ENCODE measurements around the gene PMS2. TPM values are rescaled to one million over a fixed set of nuclear protein-coding genes. Genes with fewer than 3 reads are reported as not detected.

The PMS2 gene
- total and polyA plus RNA-seq, 9 donors = 8.1 to 13.2 (median 10.4) TPM

- Histone ChIP-seq H3K27ac (ENCODE audit: low read length) (no peak overlapping the region), H3K4me3 (ENCODE audit: low read length) (no peak overlapping the region), H3K4me1 (ENCODE audit: control insufficient read depth, insufficient read depth, low read length) (no peaks in the 10 kb centered on the region), H3K36me3 (ENCODE audit: control insufficient read depth, insufficient read depth, low read length) (peaks cover 70% of the 10 kb centered on the region), H3K27me3 (ENCODE audit: control insufficient read depth, insufficient read depth, low read length) (no peaks in the 10 kb centered on the region), H3K9me3 (replicated peaks; ENCODE audit: control insufficient read depth, low read depth, low read length) (no peaks in the 10 kb centered on the region)
- WGBS (ENCODE audit: insufficient coverage) = no CpG with 5 or more reads among the region's 5 CpGs
- DNase-seq = no peak
Measured at GRCh38 chr7:6032167-6032566, 23.3 kb upstream of the PMS2 start.

GRCh38 chr7:6031567-6031966, 22.7 kb upstream of the PMS2 start:
- no peaks in the 10 kb centered on the region for H3K9me3 ChIP-seq (replicated peaks; ENCODE audit: control insufficient read depth, low read depth, low read length)
- H3K27ac ChIP-seq (ENCODE audit: low read length) = no peak overlapping the region
- H3K4me3 ChIP-seq (ENCODE audit: low read length) = no peak overlapping the region
- no peaks in the 10 kb centered on the region for H3K4me1 ChIP-seq (ENCODE audit: control insufficient read depth, insufficient read depth, low read length)
- peaks cover 74% of the 10 kb centered on the region for H3K36me3 ChIP-seq (ENCODE audit: control insufficient read depth, insufficient read depth, low read length)
- H3K27me3 ChIP-seq (ENCODE audit: control insufficient read depth, insufficient read depth, low read length) = no peaks in the 10 kb centered on the region
- DNase-seq = no peak
- WGBS (ENCODE audit: insufficient coverage) = 100% methylated on average over 2 of the region's 3 CpGs

- WGBS (ENCODE audit: insufficient coverage) = 94% methylated on average over 2 of the region's 2 CpGs
- no peaks in the 10 kb centered on the region for H3K9me3 ChIP-seq (replicated peaks; ENCODE audit: control insufficient read depth, low read depth, low read length)
- H3K4me3 ChIP-seq (ENCODE audit: low read length) = no peak within 1 kb of the TSS
- DNase-seq = no peak
- H3K36me3 ChIP-seq (ENCODE audit: control insufficient read depth, insufficient read depth, low read length) = peaks cover 76% of the 10 kb centered on the region
- H3K27ac ChIP-seq (ENCODE audit: low read length) = no peak within 1 kb of the TSS
- H3K4me1 ChIP-seq (ENCODE audit: control insufficient read depth, insufficient read depth, low read length) = peaks cover 4% of the 10 kb centered on the region
- H3K27me3 ChIP-seq (ENCODE audit: control insufficient read depth, insufficient read depth, low read length) = no peaks in the 10 kb centered on the region
Measured at GRCh38 chr7:6030988-6031387, 22.1 kb upstream of the PMS2 start, which contains the start of gene ANKRD61. TSS of gene ANKRD61 (plus strand) at chr7:6031376. CDS start at chr7:6031376, 0 bp downstream.

GRCh38 chr7:6028563-6028962, 19.7 kb upstream of the PMS2 start:
- Histone ChIP-seq H3K9me3 (replicated peaks; ENCODE audit: control insufficient read depth, low read depth, low read length) (no peaks in the 10 kb centered on the region), H3K4me3 (ENCODE audit: low read length) (no peak overlapping the region), H3K27ac (ENCODE audit: low read length) (no peak overlapping the region), H3K27me3 (ENCODE audit: control insufficient read depth, insufficient read depth, low read length) (no peaks in the 10 kb centered on the region), H3K4me1 (ENCODE audit: control insufficient read depth, insufficient read depth, low read length) (peaks cover 4% of the 10 kb centered on the region), H3K36me3 (ENCODE audit: control insufficient read depth, insufficient read depth, low read length) (peaks cover 81% of the 10 kb centered on the region)
- DNase-seq = no peak
- 100% methylated on average over 1 of the region's 5 CpGs for WGBS (ENCODE audit: insufficient coverage)

GRCh38 chr7:6027806-6028365, 19.0 kb upstream of the PMS2 start:
- DNase-seq = no peak
- no CpG with 5 or more reads among the region's 1 CpG for WGBS (ENCODE audit: insufficient coverage)
- Histone ChIP-seq H3K27ac (ENCODE audit: low read length) (no peak overlapping the region), H3K4me1 (ENCODE audit: control insufficient read depth, insufficient read depth, low read length) (peaks cover 4% of the 10 kb centered on the region), H3K9me3 (replicated peaks; ENCODE audit: control insufficient read depth, low read depth, low read length) (no peaks in the 10 kb centered on the region), H3K36me3 (ENCODE audit: control insufficient read depth, insufficient read depth, low read length) (peaks cover 82% of the 10 kb centered on the region), H3K4me3 (ENCODE audit: low read length) (no peak overlapping the region), H3K27me3 (ENCODE audit: control insufficient read depth, insufficient read depth, low read length) (no peaks in the 10 kb centered on the region)

- H3K27me3 ChIP-seq (ENCODE audit: control insufficient read depth, insufficient read depth, low read length) = no peaks in the 10 kb centered on the region
- H3K36me3 ChIP-seq (ENCODE audit: control insufficient read depth, insufficient read depth, low read length) = peaks cover 86% of the 10 kb centered on the region
- DNase-seq = peak; percentile 46
- H3K4me3 ChIP-seq (ENCODE audit: low read length) = no peak overlapping the region
- H3K4me1 ChIP-seq (ENCODE audit: control insufficient read depth, insufficient read depth, low read length) = peaks cover 4% of the 10 kb centered on the region
- H3K27ac ChIP-seq (ENCODE audit: low read length) = peak overlapping the region; percentile 45
- no peaks in the 10 kb centered on the region for H3K9me3 ChIP-seq (replicated peaks; ENCODE audit: control insufficient read depth, low read depth, low read length)
- 100% methylated on average over 3 of the region's 12 CpGs for WGBS (ENCODE audit: insufficient coverage)
Measured at GRCh38 chr7:6026820-6027311, 18.0 kb upstream of the PMS2 start.

- Histone ChIP-seq H3K9me3 (replicated peaks; ENCODE audit: control insufficient read depth, low read depth, low read length) (no peaks in the 10 kb centered on the region), H3K4me3 (ENCODE audit: low read length) (no peak overlapping the region), H3K4me1 (ENCODE audit: control insufficient read depth, insufficient read depth, low read length) (peaks cover 4% of the 10 kb centered on the region), H3K27ac (ENCODE audit: low read length) (peak overlapping the region; percentile 51), H3K36me3 (ENCODE audit: control insufficient read depth, insufficient read depth, low read length) (peaks cover 88% of the 10 kb centered on the region), H3K27me3 (ENCODE audit: control insufficient read depth, insufficient read depth, low read length) (no peaks in the 10 kb centered on the region)
- DNase-seq = peak; percentile 45
- 83% methylated on average over 19 of the region's 22 CpGs for WGBS (ENCODE audit: insufficient coverage)
Measured at GRCh38 chr7:6026011-6026819, 17.4 kb upstream of the PMS2 start.

- H3K36me3 ChIP-seq (ENCODE audit: control insufficient read depth, insufficient read depth, low read length) = peaks cover 91% of the 10 kb centered on the region
- 92% methylated on average over 7 of the region's 7 CpGs for WGBS (ENCODE audit: insufficient coverage)
- no peaks in the 10 kb centered on the region for H3K27me3 ChIP-seq (ENCODE audit: control insufficient read depth, insufficient read depth, low read length)
- no peaks in the 10 kb centered on the region for H3K9me3 ChIP-seq (replicated peaks; ENCODE audit: control insufficient read depth, low read depth, low read length)
- no peak overlapping the region for H3K4me3 ChIP-seq (ENCODE audit: low read length)
- peaks cover 4% of the 10 kb centered on the region for H3K4me1 ChIP-seq (ENCODE audit: control insufficient read depth, insufficient read depth, low read length)
- H3K27ac ChIP-seq (ENCODE audit: low read length) = no peak overlapping the region
- DNase-seq = no peak
Measured at GRCh38 chr7:6023974-6024435, 15.2 kb upstream of the PMS2 start.

GRCh38 chr7:6022707-6023106, 13.9 kb upstream of the PMS2 start:
- H3K36me3 ChIP-seq (ENCODE audit: control insufficient read depth, insufficient read depth, low read length) = peaks cover 91% of the 10 kb centered on the region
- H3K4me3 ChIP-seq (ENCODE audit: low read length) = no peak overlapping the region
- no peak overlapping the region for H3K27ac ChIP-seq (ENCODE audit: low read length)
- H3K9me3 ChIP-seq (replicated peaks; ENCODE audit: control insufficient read depth, low read depth, low read length) = no peaks in the 10 kb centered on the region
- WGBS (ENCODE audit: insufficient coverage) = no CpG with 5 or more reads among the region's 3 CpGs
- no peaks in the 10 kb centered on the region for H3K27me3 ChIP-seq (ENCODE audit: control insufficient read depth, insufficient read depth, low read length)
- peaks cover 4% of the 10 kb centered on the region for H3K4me1 ChIP-seq (ENCODE audit: control insufficient read depth, insufficient read depth, low read length)
- DNase-seq = no peak
